HFFc6 (cell line): ENCODE measurements around the gene SERINC4. TPM values are rescaled to one million over a fixed set of nuclear protein-coding genes. Genes with fewer than 3 reads are reported as not detected.
A peak's percentile ranks its signal among the peaks of the same experiment; 100 is the strongest.

Experiments
- DNase-seq: peaks from one replicate; pipeline ENCODE4 v3.0.0-alpha.2; 2018
- H3K27ac Mint-ChIP-seq: 2 replicates; pipeline ENCODE4 v1.8.0; 2020; ENCODE audit warnings: mild to moderate bottlenecking, mixed read lengths
- H3K27me3 Mint-ChIP-seq: 2 replicates; pipeline ENCODE4 v1.8.0; 2021; ENCODE audit warnings: mild to moderate bottlenecking, moderate library complexity, mixed read lengths; ENCODE audit not compliant: insufficient read depth
- H3K36me3 Mint-ChIP-seq: 2 replicates; pipeline ENCODE4 v1.8.0; 2021; ENCODE audit warnings: low read depth, mixed read lengths
- H3K4me1 Mint-ChIP-seq: 2 replicates; pipeline ENCODE4 v1.8.0; 2020; ENCODE audit warnings: low read depth, mixed read lengths
- H3K4me3 Mint-ChIP-seq: 2 replicates; pipeline ENCODE4 v1.8.0; 2020; ENCODE audit warnings: mild to moderate bottlenecking, moderate library complexity, mixed read lengths
- H3K9me3 Mint-ChIP-seq: 2 replicates; pipeline ENCODE4 v1.8.0; 2020; ENCODE audit warnings: mild to moderate bottlenecking, mixed read lengths
- total RNA-seq, 6 experiments: library from RNA; stranded (reverse); fragmentation: NEBNext Ultra II Directional; extraction: Animal tissue kit (Norgen Biotek cat#: 25700); gene quantifications; 2 replicates in 1 of 6; 3 replicates in 5 of 6; pipeline ENCODE4 v1.2.3, GENCODE V29; 2021
- TF ChIP-seq, protein P1 (sequence below): fragments of 200-600 bp; sonication (generic); IDR thresholded peaks from 2 replicates; pipeline ENCODE4 v1.5.0; 2021; ENCODE audit warnings: antibody characterized with exemption, mild to moderate bottlenecking

The SERINC4 gene
- total RNA-seq, 6 experiments from 2014 or later = 0.07 to 0.11 (median 0.09) TPM; not detected in 3

DNA sequence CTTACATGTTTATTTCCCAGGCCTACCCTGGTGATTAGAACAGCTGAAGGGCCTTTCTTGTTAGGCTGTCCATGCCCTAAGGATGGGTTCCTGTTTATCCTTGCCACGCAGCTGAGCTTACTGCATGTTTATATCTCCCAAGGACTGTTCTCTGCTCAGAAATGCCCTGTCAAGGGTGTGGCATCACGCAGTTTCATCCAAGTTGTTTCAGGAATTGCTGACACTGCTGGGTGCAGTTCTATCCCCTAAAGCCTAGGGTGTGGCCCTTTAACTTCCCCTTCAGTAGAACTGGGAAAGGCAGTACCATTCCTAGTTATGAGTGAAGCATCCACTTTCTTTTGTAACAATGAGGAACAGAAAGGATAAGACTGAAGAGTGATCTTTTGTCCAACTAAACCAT is 28.2 kb downstream of the SERINC4 start:
- H3K4me3 Mint-ChIP-seq = no peak overlapping the region
- H3K27ac Mint-ChIP-seq = no peak overlapping the region
- peaks cover 24% of the 10 kb centered on the region; the same call in 1 of the 2 replicates for H3K36me3 Mint-ChIP-seq
- H3K4me1 Mint-ChIP-seq = peaks cover 9% of the 10 kb centered on the region; the same call in 1 of the 2 replicates
- H3K9me3 Mint-ChIP-seq = no peaks in the 10 kb centered on the region
- H3K27me3 Mint-ChIP-seq = no peaks in the 10 kb centered on the region
- no peak for DNase-seq
- TF ChIP-seq, protein P1, sequence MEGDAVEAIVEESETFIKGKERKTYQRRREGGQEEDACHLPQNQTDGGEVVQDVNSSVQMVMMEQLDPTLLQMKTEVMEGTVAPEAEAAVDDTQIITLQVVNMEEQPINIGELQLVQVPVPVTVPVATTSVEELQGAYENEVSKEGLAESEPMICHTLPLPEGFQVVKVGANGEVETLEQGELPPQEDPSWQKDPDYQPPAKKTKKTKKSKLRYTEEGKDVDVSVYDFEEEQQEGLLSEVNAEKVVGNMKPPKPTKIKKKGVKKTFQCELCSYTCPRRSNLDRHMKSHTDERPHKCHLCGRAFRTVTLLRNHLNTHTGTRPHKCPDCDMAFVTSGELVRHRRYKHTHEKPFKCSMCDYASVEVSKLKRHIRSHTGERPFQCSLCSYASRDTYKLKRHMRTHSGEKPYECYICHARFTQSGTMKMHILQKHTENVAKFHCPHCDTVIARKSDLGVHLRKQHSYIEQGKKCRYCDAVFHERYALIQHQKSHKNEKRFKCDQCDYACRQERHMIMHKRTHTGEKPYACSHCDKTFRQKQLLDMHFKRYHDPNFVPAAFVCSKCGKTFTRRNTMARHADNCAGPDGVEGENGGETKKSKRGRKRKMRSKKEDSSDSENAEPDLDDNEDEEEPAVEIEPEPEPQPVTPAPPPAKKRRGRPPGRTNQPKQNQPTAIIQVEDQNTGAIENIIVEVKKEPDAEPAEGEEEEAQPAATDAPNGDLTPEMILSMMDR = no peak

DNA sequence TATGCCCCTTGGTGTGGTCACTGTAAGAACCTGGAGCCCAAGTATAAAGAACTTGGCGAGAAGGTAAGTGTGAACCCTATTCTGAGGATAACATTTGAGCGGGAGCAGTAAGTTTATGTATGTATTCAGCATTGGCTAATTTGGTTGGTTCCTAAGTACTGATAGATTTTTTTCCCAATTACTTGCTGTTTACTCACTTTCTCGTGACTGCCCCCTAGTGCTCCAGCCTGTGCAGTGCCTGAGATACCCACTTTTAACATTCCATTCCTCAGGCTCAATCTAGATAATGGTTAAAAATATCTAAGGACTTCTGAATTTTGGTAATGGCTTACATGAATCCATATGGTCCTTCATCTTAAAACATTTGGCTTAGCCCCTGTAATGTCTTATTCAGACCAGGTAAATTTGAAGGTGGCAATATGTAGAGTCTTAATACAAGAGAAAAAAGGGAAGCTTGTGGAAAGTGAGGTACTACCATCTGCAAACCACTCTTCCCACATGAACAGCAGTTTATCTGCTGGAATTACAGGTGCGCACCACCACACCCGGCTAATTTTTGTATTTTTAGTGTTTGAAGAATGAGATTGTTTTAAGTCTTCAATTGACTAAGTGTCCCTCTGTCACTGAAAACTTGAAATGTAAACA is 30.3 kb downstream of the SERINC4 start:
- Mint-ChIP-seq H3K4me1 (no peaks in the 10 kb centered on the region), H3K36me3 (peaks cover 30% of the 10 kb centered on the region; the same call in 1 of the 2 replicates), H3K9me3 (no peaks in the 10 kb centered on the region), H3K27me3 (no peaks in the 10 kb centered on the region), H3K4me3 (no peak overlapping the region), H3K27ac (no peak overlapping the region)
- TF ChIP-seq, protein P1 = peak; percentile 87
- DNase-seq = peak; percentile 49

DNA sequence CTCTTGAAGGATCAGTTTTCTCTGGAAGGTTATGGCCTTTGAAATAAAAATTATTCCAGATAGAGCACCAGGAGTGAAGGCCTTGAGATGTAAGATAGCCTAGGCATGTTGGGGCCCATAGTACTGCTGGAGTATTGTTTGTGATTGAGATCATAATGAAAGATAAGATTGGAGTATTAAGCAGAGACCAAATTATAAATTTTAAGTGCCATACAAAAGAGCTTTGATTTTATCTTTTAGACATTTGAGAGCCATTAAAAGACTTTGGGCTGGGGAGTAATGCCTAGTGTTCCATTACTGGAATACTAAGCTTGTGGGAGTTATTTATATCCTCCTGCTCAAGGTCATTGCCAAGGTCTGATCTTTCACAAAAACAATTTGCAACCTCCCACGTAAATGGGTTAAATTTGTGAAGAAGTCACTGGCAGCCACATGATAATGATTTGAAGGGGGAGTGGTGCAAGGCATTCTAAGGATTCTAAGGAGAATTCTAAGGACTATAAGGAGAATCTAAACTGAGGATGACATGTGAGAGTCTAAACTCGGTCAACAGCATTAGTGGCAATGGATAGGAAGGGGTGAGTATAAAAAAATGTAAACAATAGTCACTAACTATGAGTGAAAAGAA is 36.1 kb downstream of the SERINC4 start:
- H3K27ac Mint-ChIP-seq = no peak overlapping the region
- H3K36me3 Mint-ChIP-seq = peaks cover 13% of the 10 kb centered on the region
- TF ChIP-seq, protein P1 = no peak
- peaks cover 11% of the 10 kb centered on the region; the same call in 1 of the 2 replicates for H3K4me1 Mint-ChIP-seq
- H3K27me3 Mint-ChIP-seq = no peaks in the 10 kb centered on the region
- DNase-seq = no peak
- no peaks in the 10 kb centered on the region for H3K9me3 Mint-ChIP-seq
- H3K4me3 Mint-ChIP-seq = no peak overlapping the region

DNA sequence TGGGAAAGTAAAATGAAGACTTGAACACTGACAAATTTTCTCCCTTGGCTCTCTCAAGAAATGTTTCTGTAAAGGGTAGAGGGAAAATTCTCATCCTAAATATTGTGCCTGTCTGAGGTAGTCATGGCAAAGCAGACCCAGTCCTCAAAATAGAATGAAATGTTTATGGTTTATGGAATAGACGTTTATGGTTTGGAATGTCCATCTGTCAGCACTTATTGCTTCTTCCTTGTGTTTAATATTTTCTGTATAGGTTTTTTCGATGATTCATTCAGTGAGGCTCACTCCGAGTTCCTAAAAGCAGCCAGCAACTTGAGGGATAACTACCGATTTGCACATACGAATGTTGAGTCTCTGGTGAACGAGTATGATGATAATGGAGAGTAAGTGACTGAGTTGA is 37.2 kb downstream of the SERINC4 start:
- Mint-ChIP-seq H3K27ac (peak overlapping the region; percentile 37), H3K4me1 (peaks cover 11% of the 10 kb centered on the region; the same call in 1 of the 2 replicates), H3K36me3 (peaks cover 13% of the 10 kb centered on the region), H3K27me3 (no peaks in the 10 kb centered on the region), H3K9me3 (no peaks in the 10 kb centered on the region), H3K4me3 (no peak overlapping the region)
- TF ChIP-seq, protein P1 = no peak
- DNase-seq = no peak

DNA sequence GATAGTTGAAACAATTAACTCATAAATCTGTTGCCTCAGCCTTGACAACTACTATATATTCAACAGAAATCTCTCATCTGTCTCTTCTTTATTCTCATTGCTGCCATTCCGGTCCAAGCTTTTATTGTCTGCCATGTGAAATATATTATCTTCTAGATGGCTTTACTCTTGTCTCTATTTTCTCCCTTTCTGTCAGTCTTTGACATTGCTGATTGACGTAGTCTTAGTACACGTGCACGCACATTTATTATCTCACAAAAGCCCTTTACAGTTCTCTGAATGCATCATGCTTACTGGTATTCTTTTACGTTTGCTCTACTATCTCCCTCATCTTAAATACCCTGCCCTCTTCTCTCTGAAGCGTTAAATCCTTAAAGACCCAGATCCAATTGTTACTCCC is 48.1 kb downstream of the SERINC4 start:
- Mint-ChIP-seq H3K27me3 (no peaks in the 10 kb centered on the region), H3K4me3 (no peak overlapping the region), H3K4me1 (peaks cover 25% of the 10 kb centered on the region), H3K27ac (no peak overlapping the region), H3K9me3 (no peaks in the 10 kb centered on the region), H3K36me3 (peaks cover 23% of the 10 kb centered on the region)
- TF ChIP-seq, protein P1 = no peak
- no peak for DNase-seq
